Measurements from ENCODE around the gene EEF1AKMT3. TPM values are rescaled to one million over a fixed set of nuclear protein-coding genes. Genes with fewer than 3 reads are reported as not detected.

EEF1AKMT3 gene
- total RNA-seq, 1 donor from 2014 or later: 4.2 TPM

Other genes with a start within 250 kb of the EEF1AKMT3 start
- 5.0 and 12.5 TPM in 2 replicates for gene MBD6, start 249.8 kb upstream of the EEF1AKMT3 start, total RNA-seq
- gene DCTN2, start 225.4 kb upstream of the EEF1AKMT3 start, total RNA-seq: 123 and 212 TPM in 2 replicates
- 0.35 and 2.5 TPM in 2 replicates for gene KIF5A, start 222.6 kb upstream of the EEF1AKMT3 start, total RNA-seq
- 43.5 and 77.8 TPM in 2 replicates for gene PIP4K2C, start 181.4 kb upstream of the EEF1AKMT3 start, total RNA-seq
- 5.9 and 19.6 TPM in 2 replicates for gene DTX3, start 167.8 kb upstream of the EEF1AKMT3 start, total RNA-seq
- 1.7 and 7.0 TPM in 2 replicates for gene ARHGEF25, start 161.2 kb upstream of the EEF1AKMT3 start, total RNA-seq
- gene B4GALNT1, start 139.4 kb upstream of the EEF1AKMT3 start, total RNA-seq: 0.20 and 1.4 TPM in 2 replicates
- gene OS9, start 78.5 kb upstream of the EEF1AKMT3 start, total RNA-seq: 186 and 325 TPM in 2 replicates
- under 0.01 and 0.17 TPM in 2 replicates for gene AGAP2, start 33.9 kb upstream of the EEF1AKMT3 start, total RNA-seq
- 64.0 and 105 TPM in 2 replicates for gene TSPAN31, start 27.6 kb upstream of the EEF1AKMT3 start, total RNA-seq
- 101 and 145 TPM in 2 replicates for gene CDK4, start 20.3 kb upstream of the EEF1AKMT3 start, total RNA-seq
- gene MARCHF9, start 17.5 kb upstream of the EEF1AKMT3 start, total RNA-seq: 3.1 and 8.5 TPM in 2 replicates
- 0.50 and 0.87 TPM in 2 replicates for gene CYP27B1, start 5.5 kb upstream of the EEF1AKMT3 start, total RNA-seq
- 6.1 and 6.4 TPM in 2 replicates for gene METTL1, start 509 bp upstream of the EEF1AKMT3 start, total RNA-seq
- gene TSFM, start 10.2 kb downstream of the EEF1AKMT3 start, total RNA-seq: 24.8 and 43.6 TPM in 2 replicates
- gene AVIL, start 46.1 kb downstream of the EEF1AKMT3 start, total RNA-seq: 1.9 and 2.8 TPM in 2 replicates
- 16.3 and 81.9 TPM in 2 replicates for gene CTDSP2, start 74.1 kb downstream of the EEF1AKMT3 start, total RNA-seq
- gene ATP23, start 169.0 kb downstream of the EEF1AKMT3 start, total RNA-seq: 7.5 and 8.3 TPM in 2 replicates

Data from renal cortical epithelial cell (primary cell).